HEK293T (cell line): ENCODE measurements around the gene SQOR.

ENCODE experiments used
- CTCF ChIA-PET: fragments of 350-600 bp; formaldehyde crosslinking; extraction: SDS; loops from one replicate; lab custom pipeline; 2021; ENCODE audit warnings: antibody characterized with exemption, inconsistent platforms; lab: Yijun Ruan, JAX
- POLR2A ChIA-PET: fragments of 350-600 bp; formaldehyde crosslinking; extraction: SDS; loops from one replicate; lab custom pipeline; 2020; ENCODE audit warnings: antibody characterized with exemption, inconsistent platforms; lab: Yijun Ruan, JAX
- DNase-seq: peaks from one replicate; pipeline ENCODE4 v3.0.0; 2012; ENCODE audit warnings: mixed read lengths; ENCODE audit errors: extremely low spot score
- ARNT ChIP-seq: fragments of 450-650 bp; IDR thresholded peaks from 2 replicates; pipeline ENCODE4 v1.6.1; 2017; ENCODE audit warnings: mild to moderate bottlenecking
- BHLHE40 ChIP-seq: fragments of 450-650 bp; IDR thresholded peaks from 2 replicates; pipeline ENCODE4 v1.6.1; 2016; ENCODE audit warnings: mild to moderate bottlenecking, moderate library complexity, borderline replicate concordance
- CTBP1 ChIP-seq: fragments of 450-650 bp; IDR thresholded peaks from 2 replicates; pipeline ENCODE4 v1.6.1; 2016; ENCODE audit warnings: borderline replicate concordance
- ELF4 ChIP-seq: fragments of 450-650 bp; IDR thresholded peaks from 2 replicates; pipeline ENCODE4 v1.6.1; 2017; ENCODE audit warnings: antibody characterized with exemption
- FOXA1 ChIP-seq: fragments of 450-650 bp; IDR thresholded peaks from 2 replicates; pipeline ENCODE4 v1.6.1; 2016; ENCODE audit warnings: mild to moderate bottlenecking
- FOXK2 ChIP-seq: fragments of 450-650 bp; IDR thresholded peaks from 2 replicates; pipeline ENCODE4 v1.6.1; 2016; ENCODE audit warnings: mild to moderate bottlenecking
- FOXM1 ChIP-seq: fragments of 450-650 bp; IDR thresholded peaks from 2 replicates; pipeline ENCODE4 v1.6.1; 2017; ENCODE audit warnings: mild to moderate bottlenecking, borderline replicate concordance
- HDGF ChIP-seq: fragments of 450-650 bp; IDR thresholded peaks from 2 replicates; pipeline ENCODE4 v1.6.1; 2017; ENCODE audit warnings: antibody characterized with exemption, borderline replicate concordance
- L3MBTL2 ChIP-seq: fragments of 450-650 bp; conservative IDR thresholded peaks from 2 replicates; pipeline ENCODE4 v1.6.1; 2016; ENCODE audit warnings: mild to moderate bottlenecking
- LEF1 ChIP-seq: fragments of 450-650 bp; IDR thresholded peaks from 2 replicates; pipeline ENCODE4 v1.6.1; 2017; ENCODE audit warnings: mild to moderate bottlenecking, borderline replicate concordance
- NFRKB ChIP-seq: fragments of 450-650 bp; IDR thresholded peaks from 2 replicates; pipeline ENCODE4 v1.6.1; 2016; ENCODE audit warnings: mild to moderate bottlenecking, moderate library complexity
- SP1 ChIP-seq: fragments of 450-650 bp; IDR thresholded peaks from 2 replicates; pipeline ENCODE4 v1.6.1; 2017
- SUZ12 ChIP-seq: fragments of 450-650 bp; IDR thresholded peaks from 2 replicates; pipeline ENCODE4 v1.6.1; 2016; ENCODE audit warnings: mild to moderate bottlenecking
- TARDBP ChIP-seq: fragments of 450-650 bp; IDR thresholded peaks from 2 replicates; pipeline ENCODE4 v1.6.1; 2016
- ZNF384 ChIP-seq: fragments of 450-650 bp; IDR thresholded peaks from 2 replicates; pipeline ENCODE4 v1.6.1; 2016
- TF ChIP-seq, protein P1 (sequence below): fragments of 450-650 bp; IDR thresholded peaks from 2 replicates; pipeline ENCODE4 v1.6.1; 2016

Gene SQOR

DNA sequence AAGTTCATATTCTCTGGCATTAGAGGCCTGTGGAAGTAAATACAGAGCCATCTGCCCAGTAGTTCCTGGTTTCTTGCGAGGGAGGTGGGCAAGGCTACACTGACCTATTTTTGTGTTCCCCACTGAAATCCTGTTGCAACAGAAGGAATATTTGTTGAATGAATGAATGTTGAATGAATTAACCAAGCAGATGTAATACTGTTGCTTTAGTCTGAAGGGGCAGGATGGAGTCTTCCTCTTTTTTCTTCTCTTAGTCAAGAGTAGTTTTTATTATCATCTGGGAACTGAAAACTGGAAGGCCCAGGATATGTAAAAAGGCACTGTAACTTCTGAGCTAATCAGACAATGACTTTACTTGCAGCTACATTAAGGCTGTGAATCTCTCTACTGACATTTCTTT, 30.5 kb upstream of the SQOR start:
- POLR2A ChIA-PET: no interaction called here
- CTCF ChIA-PET: no interaction called here
- TF ChIP-seq SP1: no peak
- no peak for TF ChIP-seq CTBP1
- no peak for TF ChIP-seq FOXM1
- no peak for TF ChIP-seq NFRKB
- no peak for TF ChIP-seq ARNT
- TF ChIP-seq SUZ12: no peak
- TF ChIP-seq LEF1: no peak
- TF ChIP-seq, protein P1, sequence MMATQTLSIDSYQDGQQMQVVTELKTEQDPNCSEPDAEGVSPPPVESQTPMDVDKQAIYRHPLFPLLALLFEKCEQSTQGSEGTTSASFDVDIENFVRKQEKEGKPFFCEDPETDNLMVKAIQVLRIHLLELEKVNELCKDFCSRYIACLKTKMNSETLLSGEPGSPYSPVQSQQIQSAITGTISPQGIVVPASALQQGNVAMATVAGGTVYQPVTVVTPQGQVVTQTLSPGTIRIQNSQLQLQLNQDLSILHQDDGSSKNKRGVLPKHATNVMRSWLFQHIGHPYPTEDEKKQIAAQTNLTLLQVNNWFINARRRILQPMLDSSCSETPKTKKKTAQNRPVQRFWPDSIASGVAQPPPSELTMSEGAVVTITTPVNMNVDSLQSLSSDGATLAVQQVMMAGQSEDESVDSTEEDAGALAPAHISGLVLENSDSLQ: no peak
- TF ChIP-seq HDGF: no peak
- TF ChIP-seq FOXK2: no peak
- DNase-seq: no peak

DNA sequence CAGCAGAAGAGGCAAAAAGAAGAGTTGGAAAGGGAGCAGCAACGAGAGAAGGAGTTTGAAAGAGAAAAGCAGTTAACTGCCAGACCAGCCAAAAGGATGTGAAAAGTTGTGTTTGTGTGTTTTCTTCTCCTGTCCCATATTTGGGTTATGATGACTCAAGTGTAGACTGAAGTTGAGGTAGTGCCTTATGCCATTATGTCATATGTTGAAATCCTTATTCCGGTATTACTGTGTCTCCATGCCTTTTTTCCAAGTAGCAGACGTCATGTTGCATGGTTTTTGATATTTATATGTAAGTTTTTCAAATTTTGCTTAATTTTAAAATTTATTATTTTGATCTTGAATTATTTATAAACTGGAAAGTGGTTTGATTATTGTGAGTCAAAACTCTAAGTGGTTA, 28.4 kb upstream of the SQOR start:
- no peak for DNase-seq
- no peak for TF ChIP-seq ARNT
- TF ChIP-seq, protein P1: no peak
- ChIA-PET POLR2A (interaction anchor here (1.1 kb wide), 1 partner anchor 21 kb away, joined by 3 read pairs; no protein-coding TSS in a partner anchor), CTCF (no interaction called here)

DNA sequence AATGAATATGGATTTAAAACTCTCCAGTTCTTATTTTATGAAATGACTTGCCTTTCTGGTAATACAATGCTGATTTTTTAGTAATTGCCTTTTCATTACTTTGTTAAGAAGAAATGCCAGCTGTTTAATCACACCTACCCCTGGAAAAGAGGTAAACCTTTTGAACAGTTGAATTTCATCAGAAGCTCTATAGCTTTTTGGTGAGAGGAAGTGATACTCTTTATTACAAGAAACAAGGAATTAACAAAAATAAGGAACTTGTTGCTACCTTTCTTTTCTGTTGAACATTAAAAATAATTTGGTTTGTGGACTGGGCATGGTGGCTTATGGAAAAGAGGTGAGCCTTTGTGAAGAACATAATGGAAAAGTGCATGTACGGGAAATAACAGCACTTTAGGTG, 28.0 kb upstream of the SQOR start:
- DNase-seq: no peak
- CTCF ChIA-PET: no interaction called here
- TF ChIP-seq HDGF (no peak), ARNT (no peak), ELF4 (no peak), FOXK2 (no peak), FOXA1 (no peak), NFRKB (no peak), LEF1 (no peak), ZNF384 (no peak), FOXM1 (no peak), CTBP1 (no peak), SUZ12 (no peak), SP1 (no peak), BHLHE40 (no peak), TARDBP (no peak), L3MBTL2 (no peak)
- TF ChIP-seq, protein P1: no peak
- POLR2A ChIA-PET: interaction anchor here (1.1 kb wide), 1 partner anchor 21 kb away, joined by 3 read pairs; no protein-coding TSS in a partner anchor

DNA sequence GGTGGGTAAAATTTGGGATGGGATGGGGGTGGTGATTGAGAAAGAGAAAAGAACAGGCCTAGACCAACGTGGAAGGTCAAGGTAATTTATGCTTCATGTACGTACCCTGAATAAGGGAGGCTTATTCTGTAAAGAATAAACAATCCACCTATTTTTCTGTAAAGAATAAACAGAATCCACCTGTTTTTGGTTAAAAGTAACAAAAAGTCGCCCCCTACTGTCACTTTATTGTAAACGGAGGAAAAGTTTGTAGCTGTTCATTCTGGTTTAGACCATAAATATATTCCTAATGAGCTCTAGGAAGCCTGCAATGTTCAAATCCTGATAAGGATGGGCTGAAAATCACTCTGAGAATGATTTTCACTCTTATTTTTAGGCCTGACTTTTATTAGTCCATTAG, 23.5 kb upstream of the SQOR start:
- TF ChIP-seq, protein P1: no peak
- ChIA-PET POLR2A (interaction anchor here (0.9 kb wide), 1 partner anchor 25 kb away, joined by 3 read pairs; no protein-coding TSS in a partner anchor), CTCF (interaction anchor here (0.6 to 0.8 kb wide), 5 partner anchors 9 to 246 kb away, joined by 3 to 5 read pairs (median 3); partner anchors contain the start of gene BLOC1S6)
- DNase-seq: no peak

DNA sequence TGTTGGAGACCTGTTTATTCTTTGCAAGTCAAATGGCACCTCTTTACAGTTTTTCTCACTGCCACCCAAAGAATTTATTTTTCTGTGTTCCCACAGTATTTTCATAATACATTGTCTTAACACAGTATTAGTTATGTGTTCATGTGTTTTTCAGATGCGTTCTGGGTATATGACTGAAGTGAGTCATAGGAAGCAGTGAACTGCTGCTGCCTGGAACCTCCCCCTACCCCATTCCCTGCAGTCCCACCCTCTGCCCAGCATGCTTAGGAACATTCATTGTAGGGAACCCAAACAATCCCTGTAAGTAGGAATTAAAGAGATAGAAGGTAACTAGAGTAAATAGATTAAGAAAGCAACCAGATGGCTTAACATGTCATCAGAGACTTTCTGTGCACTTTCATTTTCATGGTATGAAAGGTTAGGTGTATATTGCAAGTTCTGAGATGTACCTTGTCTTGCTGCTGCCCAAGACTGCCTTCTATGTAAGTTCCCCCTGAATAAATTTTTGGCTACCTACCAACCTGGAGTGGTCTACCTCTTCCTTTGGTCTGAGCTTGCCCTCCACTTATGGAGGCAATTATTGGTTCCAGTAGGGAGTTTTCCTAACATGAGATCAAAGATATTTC, 21.9 kb upstream of the SQOR start:
- POLR2A ChIA-PET: no interaction called here
- CTCF ChIA-PET: interaction anchor here (1.8 kb wide), 1 partner anchor 154 kb away, joined by 4 read pairs; no protein-coding TSS in a partner anchor
- no peak for DNase-seq
- TF ChIP-seq CTBP1 (no peak), SP1 (no peak), L3MBTL2 (no peak), SUZ12 (no peak), HDGF (no peak), NFRKB (no peak), FOXM1 (no peak), BHLHE40 (no peak), LEF1 (no peak), FOXA1 (no peak), FOXK2 (no peak), ZNF384 (no peak), ARNT (no peak), TARDBP (no peak), ELF4 (no peak)
- TF ChIP-seq, protein P1: no peak
